IMR-90 (cell line): ENCODE measurements around the gene FARP1. TPM values are rescaled to one million over a fixed set of nuclear protein-coding genes. Genes with fewer than 3 reads are reported as not detected.

Source experiments
- ATAC-seq: fragments of 200-7000 bp; cut with Tn5 transposase; 2 replicates; pipeline ENCODE4 v1.9.1; 2020; ENCODE audit warnings: low read depth, mild to moderate bottlenecking, moderate library complexity
- BruUV-seq: library from RNA; stranded (reverse); fragments of 400-500 nt; replicated peaks from 2 replicates; lab custom pipeline; 2021; lab: Mats Ljungman, UMichigan
- CTCF ChIA-PET: fragments of 300-600 bp; formaldehyde crosslinking; extraction: SDS; loops from one replicate; lab custom pipeline; 2021; ENCODE audit warnings: antibody characterized with exemption; lab: Yijun Ruan, JAX
- POLR2A ChIA-PET: fragments of 300-600 bp; sonication (Branson Sonifier 250); formaldehyde crosslinking; loops from one replicate; lab custom pipeline; 2022; ENCODE audit warnings: antibody characterized with exemption; ENCODE audit not compliant: unreplicated experiment; lab: Charles Lee
- DNase-seq: peaks from one replicate; pipeline ENCODE4 v3.0.0; 2013
- H2AFZ ChIP-seq: replicated peaks from 2 replicates; pipeline ENCODE3; 2013; ENCODE audit warnings: low read length, mild to moderate bottlenecking; ENCODE audit not compliant: poor library complexity
- H2AK5ac ChIP-seq: 2 replicates; pipeline ENCODE4 v1.6.1; 2013; ENCODE audit warnings: low read depth, low read length, inconsistent platforms
- H2AK9ac ChIP-seq: replicated peaks from 2 replicates; pipeline ENCODE3; 2013; ENCODE audit warnings: mild to moderate bottlenecking, low read depth, low read length, moderate library complexity; ENCODE audit not compliant: poor library complexity
- H2BK120ac ChIP-seq: 2 replicates; pipeline ENCODE4 v1.6.1; 2013; ENCODE audit warnings: low read depth, low read length, inconsistent platforms
- H2BK15ac ChIP-seq: 3 replicates; pipeline ENCODE4 v1.6.1; 2013; ENCODE audit warnings: low read depth, low read length, inconsistent platforms
- H2BK20ac ChIP-seq: 2 replicates; pipeline ENCODE4 v1.6.1; 2013; ENCODE audit warnings: low read depth, mild to moderate bottlenecking, inconsistent platforms, low read length, moderate library complexity
- H2BK5ac ChIP-seq: 2 replicates; pipeline ENCODE4 v1.6.1; 2013; ENCODE audit warnings: mild to moderate bottlenecking, low read depth, low read length, inconsistent platforms; ENCODE audit not compliant: poor library complexity, severe bottlenecking
- H3K14ac ChIP-seq: replicated peaks from 2 replicates; pipeline ENCODE4 v1.6.1; 2013; ENCODE audit warnings: low read depth, low read length, inconsistent platforms
- H3K18ac ChIP-seq: 2 replicates; pipeline ENCODE4 v1.6.1; 2013; ENCODE audit warnings: low read depth, low read length, control low read depth
- H3K23ac ChIP-seq: 2 replicates; pipeline ENCODE4 v1.6.1; 2013; ENCODE audit warnings: low read depth, low read length, inconsistent platforms
- H3K27ac ChIP-seq: 2 replicates; pipeline ENCODE4 v1.5.1; 2013; ENCODE audit warnings: mild to moderate bottlenecking, control low read depth, low read length; ENCODE audit not compliant: insufficient read depth
- H3K27me3 ChIP-seq: 2 replicates; pipeline ENCODE4 v1.6.1; 2013; ENCODE audit warnings: low read length; ENCODE audit not compliant: control insufficient read depth, insufficient read depth
- H3K36me3 ChIP-seq: 2 replicates; pipeline ENCODE4 v1.6.1; 2013; ENCODE audit warnings: low read length, mixed read lengths; ENCODE audit not compliant: control insufficient read depth, insufficient read depth
- H3K4ac ChIP-seq: 2 replicates; pipeline ENCODE4 v1.6.1; 2013; ENCODE audit warnings: low read depth, low read length, inconsistent platforms
- H3K4me1 ChIP-seq: 2 replicates; pipeline ENCODE4 v1.6.1; 2013; ENCODE audit warnings: low read length, mixed read lengths; ENCODE audit not compliant: control insufficient read depth, insufficient read depth
- H3K4me2 ChIP-seq: 2 replicates; pipeline ENCODE4 v1.6.1; 2013; ENCODE audit warnings: low read depth, mild to moderate bottlenecking, control low read depth, low read length, moderate library complexity
- H3K4me3 ChIP-seq: 2 replicates; pipeline ENCODE4 v1.5.1; 2013; ENCODE audit warnings: low read depth, mild to moderate bottlenecking, control low read depth, low read length, moderate library complexity; ENCODE audit not compliant: insufficient read depth
- H3K56ac ChIP-seq: 2 replicates; pipeline ENCODE4 v1.6.1; 2013; ENCODE audit warnings: low read length, inconsistent platforms; ENCODE audit not compliant: insufficient read depth; ENCODE audit errors: extremely low read depth
- H3K79me1 ChIP-seq, 2 experiments: 2 replicates each; pipeline ENCODE4 v1.6.1; 2013; ENCODE audit warnings: low read length in 2 of 2, inconsistent platforms in 1 of 2, low read depth in 1 of 2
- H3K9ac ChIP-seq: 2 replicates; pipeline ENCODE4 v1.6.1; 2013; ENCODE audit warnings: low read depth, low read length, control low read depth
- H3K9me1 ChIP-seq: 2 replicates; pipeline ENCODE4 v1.6.1; 2013; ENCODE audit warnings: low read length, inconsistent platforms; ENCODE audit not compliant: insufficient read depth
- H3K9me3 ChIP-seq: 2 replicates; pipeline ENCODE4 v1.6.1; 2013; ENCODE audit warnings: low read length; ENCODE audit not compliant: control insufficient read depth, insufficient read depth
- H4K20me1 ChIP-seq: 2 replicates; pipeline ENCODE4 v1.6.1; 2013; ENCODE audit warnings: low read length, inconsistent platforms; ENCODE audit not compliant: insufficient read depth
- H4K5ac ChIP-seq: 2 replicates; pipeline ENCODE4 v1.6.1; 2013; ENCODE audit warnings: mild to moderate bottlenecking, low read depth, low read length, control low read depth
- H4K8ac ChIP-seq, 2 experiments: 2 replicates each; pipeline ENCODE4 v1.6.1; 2013; ENCODE audit warnings: low read depth in 2 of 2, low read length in 2 of 2, control low read depth in 1 of 2, inconsistent platforms in 1 of 2
- H4K91ac ChIP-seq: 2 replicates; pipeline ENCODE4 v1.6.1; 2013; ENCODE audit warnings: low read depth, low read length, inconsistent platforms; ENCODE audit not compliant: insufficient read depth
- BHLHE40 ChIP-seq: fragments of 150-350 bp; IDR thresholded peaks from 2 replicates; pipeline ENCODE4 v1.6.1; 2016; ENCODE audit warnings: mild to moderate bottlenecking, low read depth, low read length
- CEBPB ChIP-seq: IDR thresholded peaks from 2 replicates; pipeline ENCODE4 v1.6.1; 2012; ENCODE audit warnings: low read depth, low read length, improper control_type of control experiment
- CHD1 ChIP-seq: IDR thresholded peaks from 2 replicates; pipeline ENCODE4 v1.6.1; 2012; ENCODE audit warnings: low read depth, low read length, improper control_type of control experiment
- CTCF ChIP-seq: conservative IDR thresholded peaks from 2 replicates; pipeline ENCODE4 v1.5.1; 2012; ENCODE audit warnings: mild to moderate bottlenecking, low read depth, low read length, improper control_type of control experiment
- FOS ChIP-seq: fragments of 150-350 bp; IDR thresholded peaks from 2 replicates; pipeline ENCODE4 v1.6.1; 2016; ENCODE audit warnings: low read depth, low read length
- MAZ ChIP-seq: IDR thresholded peaks from 2 replicates; pipeline ENCODE4 v1.6.1; 2012; ENCODE audit warnings: low read depth, mild to moderate bottlenecking, low read length, improper control_type of control experiment, moderate library complexity, borderline replicate concordance
- MXI1 ChIP-seq: IDR thresholded peaks from 2 replicates; pipeline ENCODE4 v1.6.1; 2012; ENCODE audit warnings: low read depth, mild to moderate bottlenecking, low read length, moderate library complexity, borderline replicate concordance
- NFE2L2 ChIP-seq: fragments of 150-350 bp; IDR thresholded peaks from 2 replicates; pipeline ENCODE4 v1.6.1; 2016; ENCODE audit warnings: low read depth, mild to moderate bottlenecking, low read length
- POLR2A ChIP-seq: IDR thresholded peaks from 2 replicates; pipeline ENCODE4 v1.6.1; 2012; ENCODE audit warnings: mild to moderate bottlenecking, low read depth, low read length
- RAD21 ChIP-seq: IDR thresholded peaks from 2 replicates; pipeline ENCODE4 v1.6.1; 2012; ENCODE audit warnings: low read length, improper control_type of control experiment
- RCOR1 ChIP-seq: IDR thresholded peaks from 2 replicates; pipeline ENCODE4 v1.6.1; 2012; ENCODE audit warnings: mild to moderate bottlenecking, low read length, improper control_type of control experiment; ENCODE audit not compliant: insufficient replicate concordance
- RFX5 ChIP-seq: IDR thresholded peaks from 2 replicates; pipeline ENCODE4 v1.8.0; 2012; ENCODE audit warnings: low read depth, mild to moderate bottlenecking, low read length, moderate library complexity
- SMC3 ChIP-seq: fragments of 150-350 bp; IDR thresholded peaks from 2 replicates; pipeline ENCODE4 v1.6.1; 2016; ENCODE audit warnings: low read depth, mild to moderate bottlenecking, antibody characterized with exemption, low read length, moderate library complexity
- USF2 ChIP-seq: fragments of 150-350 bp; IDR thresholded peaks from 2 replicates; pipeline ENCODE4 v1.6.1; 2017; ENCODE audit warnings: mild to moderate bottlenecking, antibody characterized with exemption, low read length, low read depth
- WGBS, 2 experiments: methylation state at CpG; one replicate each; pipeline versions ENCODE4 v1.1.5 to v1.1.7; 2013; ENCODE audit warnings: missing lambda C conversion rate in 2 of 2; ENCODE audit not compliant: insufficient read length in 1 of 2; ENCODE audit errors: extremely low coverage in 2 of 2; 5-methylcytosine and 5-hydroxymethylcytosine counted together
- dilution Hi-C: fragments of 300-500 bp; cut with HindIII; formaldehyde crosslinking; loops from one replicate; pipeline ENCODE4 v1.14.3; 2018; ENCODE audit warnings: low sequenced_read_pairs; ENCODE audit not compliant: unreplicated experiment
- in situ Hi-C: fragments of 300-500 bp; cut with MboI; formaldehyde crosslinking; loops from 3 replicates; pipeline ENCODE4 v1.14.3; 2019; ENCODE audit warnings: low sequenced_read_pairs, inconsistent platforms, mixed read lengths
- intact Hi-C: fragments of 100-400 bp; cut with micrococcal nuclease; formaldehyde crosslinking; loops from 2 replicates; pipeline ENCODE4 v1.10.0; 2022
- polyA plus RNA-seq, 3 experiments: library from polyadenylated mRNA; depleted of rRNA; stranded (reverse); fragments of >200 nt; gene quantifications; 2 replicates each; pipeline ENCODE4 v1.2.3, GENCODE V29; 2012; ENCODE audit warnings: low replicate concordance in 1 of 3
- total RNA-seq: library from RNA; depleted of rRNA; stranded (reverse); fragments of >200 nt; gene quantifications from 2 replicates; pipeline ENCODE4 v1.2.3, GENCODE V29; 2012

The FARP1 gene
- total and polyA plus RNA-seq, 2 of the 4 experiments (the other 2 are of a cell fraction), result 39.6 to 57.0 TPM

- Histone ChIP-seq H3K36me3 (peaks cover 8% of the 10 kb centered on the region), H2AK5ac (no peak overlapping the region), H2BK20ac (no peak overlapping the region), H3K9me1 (peaks cover 28% of the 10 kb centered on the region), H2AFZ (no peak overlapping the region), H3K27me3 (no peaks in the 10 kb centered on the region), H3K79me1 (peaks cover 54 to 89% of the 10 kb centered on the region in 2 experiments), H2AK9ac (no peak overlapping the region), H4K5ac (no peak overlapping the region), H3K56ac (no peak overlapping the region), H3K4me3 (no peak overlapping the region), H2BK15ac (no peak overlapping the region), H3K9me3 (no peaks in the 10 kb centered on the region), H3K9ac (no peak overlapping the region), H2BK120ac (no peak overlapping the region), H4K8ac (no peak overlapping the region), H3K14ac (no peak overlapping the region), H3K18ac (no peak overlapping the region), H4K91ac (no peak overlapping the region), H4K20me1 (peaks cover 18% of the 10 kb centered on the region), H2BK5ac (no peak overlapping the region), H3K27ac (no peak overlapping the region), H3K4ac (no peak overlapping the region), H3K4me1 (peaks cover 15% of the 10 kb centered on the region), H3K23ac (no peak overlapping the region), H3K4me2 (no peak overlapping the region)
- in situ Hi-C loops, result no loop called here
- no peak for DNase-seq
- ChIA-PET POLR2A (no interaction called here), CTCF (no interaction called here)
- WGBS, 2 experiments, result 96% methylated on average over 5 of the region's 14 CpGs; no CpG with 5 or more reads in 1 of the 2 experiments
- no TSS peak for BruUV-seq
- intact Hi-C loops, result no loop called here
- no peak for ATAC-seq
- dilution Hi-C loops, result no loop called here
- TF ChIP-seq POLR2A (no peak), SMC3 (no peak), RFX5 (no peak), MXI1 (no peak), RCOR1 (no peak), RAD21 (no peak), NFE2L2 (no peak), FOS (no peak), CHD1 (no peak), CEBPB (no peak), CTCF (no peak), BHLHE40 (no peak), USF2 (no peak), MAZ (no peak)
These were observed 146.5 kb downstream of the FARP1 start for GRCh38 chr13:98289339-98289945.
